Omental fat pad (tissue), 4 donors: ENCODE measurements around the gene CPA1. TPM values are rescaled to one million over a fixed set of nuclear protein-coding genes. Genes with fewer than 3 reads are reported as not detected.

Source experiments
- ATAC-seq: fragments of 150-250 bp; one replicate; pipeline ENCODE4 v1.9.1; 2016; ENCODE audit warnings: mild to moderate bottlenecking, moderate library complexity; ENCODE audit not compliant: low FRiP score
- DNase-seq: peaks from one replicate; pipeline ENCODE4 v3.0.0-alpha.2; 2019; ENCODE audit warnings: low spot score
- total RNA-seq, 4 donors: library from RNA; depleted of rRNA; stranded (reverse); fragments of >200 nt; gene quantifications; one replicate each; pipeline ENCODE4 v1.1.0, GENCODE V29; 2016
- TF ChIP-seq, protein P1 (sequence below), 3 donors: fragments of 450-650 bp; IDR thresholded peaks; one replicate each; pipeline ENCODE4 v1.5.1; 2016 to 2017; ENCODE audit warnings: antibody characterized with exemption in 3 of 3, mild to moderate bottlenecking in 3 of 3, moderate library complexity in 2 of 3

CPA1 gene
- total RNA-seq, 4 donors from 2014 or later = 2.0 to 4.5 (median 2.3) TPM; not detected in 1

DNA sequence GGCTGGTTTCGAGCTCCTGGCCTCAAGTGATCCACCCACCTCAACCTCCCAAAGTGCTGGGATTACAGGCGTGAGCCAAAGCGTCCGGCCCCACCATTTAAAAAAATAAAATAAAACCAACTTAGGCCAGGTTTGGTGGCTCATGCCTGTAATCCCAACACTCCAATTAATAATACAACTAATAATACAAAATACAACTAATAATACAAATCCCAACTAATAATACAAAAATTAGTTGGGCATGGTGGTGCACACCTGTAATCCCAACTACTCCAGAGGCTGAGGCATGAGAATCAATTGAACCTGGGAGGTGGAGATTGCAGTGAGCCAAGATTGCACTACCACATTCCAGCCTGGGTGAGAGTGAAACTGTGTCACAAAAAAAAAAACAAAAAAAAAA, 32.9 kb downstream of the CPA1 start:
- DNase-seq = no peak
- TF ChIP-seq, protein P1, sequence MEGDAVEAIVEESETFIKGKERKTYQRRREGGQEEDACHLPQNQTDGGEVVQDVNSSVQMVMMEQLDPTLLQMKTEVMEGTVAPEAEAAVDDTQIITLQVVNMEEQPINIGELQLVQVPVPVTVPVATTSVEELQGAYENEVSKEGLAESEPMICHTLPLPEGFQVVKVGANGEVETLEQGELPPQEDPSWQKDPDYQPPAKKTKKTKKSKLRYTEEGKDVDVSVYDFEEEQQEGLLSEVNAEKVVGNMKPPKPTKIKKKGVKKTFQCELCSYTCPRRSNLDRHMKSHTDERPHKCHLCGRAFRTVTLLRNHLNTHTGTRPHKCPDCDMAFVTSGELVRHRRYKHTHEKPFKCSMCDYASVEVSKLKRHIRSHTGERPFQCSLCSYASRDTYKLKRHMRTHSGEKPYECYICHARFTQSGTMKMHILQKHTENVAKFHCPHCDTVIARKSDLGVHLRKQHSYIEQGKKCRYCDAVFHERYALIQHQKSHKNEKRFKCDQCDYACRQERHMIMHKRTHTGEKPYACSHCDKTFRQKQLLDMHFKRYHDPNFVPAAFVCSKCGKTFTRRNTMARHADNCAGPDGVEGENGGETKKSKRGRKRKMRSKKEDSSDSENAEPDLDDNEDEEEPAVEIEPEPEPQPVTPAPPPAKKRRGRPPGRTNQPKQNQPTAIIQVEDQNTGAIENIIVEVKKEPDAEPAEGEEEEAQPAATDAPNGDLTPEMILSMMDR (IDR thresholded peaks at IDR 0.05) = no peak
- no peak for ATAC-seq

DNA sequence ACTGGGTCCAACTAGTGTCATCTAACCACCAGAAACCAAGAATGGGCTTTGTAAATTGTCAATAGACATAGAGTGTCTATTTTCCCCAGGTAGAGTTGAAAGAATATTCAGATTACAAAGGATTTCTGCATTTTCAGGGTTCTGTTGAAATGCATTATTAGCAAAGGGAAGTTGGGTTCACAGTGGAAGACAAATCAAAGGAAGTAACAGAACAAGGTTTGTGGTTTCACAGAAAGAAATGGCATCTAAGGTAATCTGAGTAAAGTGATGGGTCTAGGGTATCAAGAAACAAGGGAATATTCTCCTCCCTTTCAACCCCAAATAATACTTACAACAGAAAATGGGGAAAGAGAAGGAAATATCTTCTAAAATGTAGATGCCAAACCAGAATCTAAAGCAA, 34.7 kb downstream of the CPA1 start:
- TF ChIP-seq, protein P1 (IDR thresholded peaks at IDR 0.05) = no peak
- ATAC-seq (no peak), DNase-seq (no peak)

GRCh38 chr7:130417213-130417612, 36.9 kb downstream of the CPA1 start:
- TF ChIP-seq, protein P1 (IDR thresholded peaks at IDR 0.05) = no peak
- no peak for DNase-seq
- ATAC-seq = no peak

DNA sequence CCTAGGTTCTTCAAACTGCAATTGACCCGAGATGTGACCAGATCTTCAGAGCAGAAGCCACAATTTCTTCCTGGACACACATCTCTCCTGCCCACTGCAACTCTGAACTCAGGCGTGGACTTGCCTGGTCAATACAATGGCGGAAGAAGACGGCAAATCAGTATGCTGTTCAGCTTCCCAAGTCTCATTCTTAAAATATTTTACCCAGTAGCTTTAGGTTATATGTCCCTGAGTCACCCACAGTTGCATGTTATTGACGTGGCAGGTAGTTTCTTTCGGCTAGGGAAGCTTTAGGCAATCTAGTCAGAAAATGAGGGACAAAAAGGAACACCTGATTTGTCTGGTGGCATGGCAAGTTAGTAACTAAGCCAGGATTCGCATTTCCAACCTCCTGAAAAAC, 38.0 kb downstream of the CPA1 start:
- DNase-seq (no peak), ATAC-seq (no peak)
- TF ChIP-seq, protein P1 (IDR thresholded peaks at IDR 0.05) = no peak

DNA sequence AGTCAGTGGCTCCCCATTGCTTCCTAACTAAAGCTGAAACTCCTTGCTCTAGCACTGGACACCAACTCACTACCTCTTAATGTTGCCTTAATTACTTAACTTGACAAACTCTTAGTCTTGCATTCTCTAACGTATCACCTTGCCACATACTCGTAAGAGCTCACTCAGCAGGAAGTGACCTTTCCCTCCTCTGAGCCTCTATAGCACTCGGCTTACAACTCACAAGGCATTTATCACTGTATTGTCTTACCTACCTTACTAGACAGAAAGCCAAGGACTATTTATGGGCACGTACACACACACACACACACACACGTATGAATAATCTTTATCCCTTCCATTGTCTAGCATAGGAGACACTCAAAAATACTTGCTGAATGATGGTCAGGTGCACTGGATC, 39.4 kb downstream of the CPA1 start:
- ATAC-seq (no peak), DNase-seq (no peak)
- TF ChIP-seq, protein P1 (IDR thresholded peaks at IDR 0.05) = no peak

DNA sequence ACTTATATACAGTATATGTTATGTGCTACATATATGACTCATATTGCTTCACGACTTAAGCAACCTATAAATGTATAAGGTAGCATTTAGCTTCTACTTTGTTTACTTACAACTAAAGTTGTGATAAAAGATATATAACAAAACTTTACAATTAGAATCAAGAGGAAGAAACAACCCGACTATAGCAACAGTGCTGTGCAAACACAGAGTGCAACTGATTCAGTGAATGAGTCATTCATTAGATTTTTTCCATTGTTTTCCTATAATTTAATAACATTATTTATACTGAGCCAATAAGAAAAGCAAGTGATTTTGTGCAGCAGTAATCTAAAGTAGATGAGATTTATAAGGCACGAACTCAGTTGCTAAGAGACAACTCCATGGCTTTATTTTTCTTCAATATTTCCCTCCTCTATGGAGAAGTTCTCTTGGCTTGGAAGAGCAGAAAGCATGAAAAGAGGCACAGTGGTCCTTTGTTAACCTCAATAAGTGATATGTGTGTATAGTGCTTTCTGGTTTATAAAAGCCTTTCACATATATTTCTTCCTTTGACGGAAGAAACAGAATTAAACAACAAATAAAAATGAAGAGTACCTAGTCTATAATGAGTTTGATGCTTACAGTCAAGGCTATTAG, 40.8 kb downstream of the CPA1 start:
- TF ChIP-seq, protein P1 (IDR thresholded peaks at IDR 0.05) = no peak
- no peak for ATAC-seq
- DNase-seq = no peak

GRCh38 chr7:130421684-130422083, 41.4 kb downstream of the CPA1 start:
- no peak for DNase-seq
- no peak for ATAC-seq
- TF ChIP-seq, protein P1 (IDR thresholded peaks at IDR 0.05) = no peak
